ENCODE results near the gene P4HB.

P4HB gene

DNA sequence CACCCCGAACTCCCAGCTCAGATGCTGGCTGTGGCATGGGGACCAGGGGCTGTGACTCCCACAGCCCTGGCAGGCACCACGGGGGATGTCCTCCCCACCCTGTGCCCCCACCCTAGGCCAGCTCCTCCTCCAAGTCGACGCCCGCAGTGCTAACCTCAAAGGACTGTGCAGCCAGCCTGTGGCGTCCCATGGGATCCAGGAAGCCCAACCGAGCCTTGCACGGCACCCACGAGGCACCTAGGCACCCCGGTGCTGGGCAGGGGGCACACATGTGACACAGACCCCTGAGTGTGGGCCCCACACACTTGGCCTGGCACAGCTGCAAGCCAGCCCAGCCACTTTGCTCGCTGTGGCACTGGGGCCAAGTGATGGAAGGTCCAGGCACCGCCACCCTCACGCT lies 52.5 kb downstream of the P4HB start:
- TF ChIP-seq ZBTB7A (IDR thresholded peaks at IDR 0.05; ENCODE audit: low read depth): no peak
- TF ChIP-seq RAD21 (IDR thresholded peaks at IDR 0.05; ENCODE audit: low read depth): no peak
- TF ChIP-seq, protein P1, sequence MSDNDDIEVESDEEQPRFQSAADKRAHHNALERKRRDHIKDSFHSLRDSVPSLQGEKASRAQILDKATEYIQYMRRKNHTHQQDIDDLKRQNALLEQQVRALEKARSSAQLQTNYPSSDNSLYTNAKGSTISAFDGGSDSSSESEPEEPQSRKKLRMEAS (IDR thresholded peaks at IDR 0.05): no peak
- no peak for TF ChIP-seq CREB1 (IDR thresholded peaks at IDR 0.05; ENCODE audit: low read depth)
- TF ChIP-seq TAF1 (IDR thresholded peaks at IDR 0.05; ENCODE audit: low read depth): no peak
- TF ChIP-seq EP300 (IDR thresholded peaks at IDR 0.05; ENCODE audit: borderline replicate concordance): no peak
- TF ChIP-seq, protein P2, sequence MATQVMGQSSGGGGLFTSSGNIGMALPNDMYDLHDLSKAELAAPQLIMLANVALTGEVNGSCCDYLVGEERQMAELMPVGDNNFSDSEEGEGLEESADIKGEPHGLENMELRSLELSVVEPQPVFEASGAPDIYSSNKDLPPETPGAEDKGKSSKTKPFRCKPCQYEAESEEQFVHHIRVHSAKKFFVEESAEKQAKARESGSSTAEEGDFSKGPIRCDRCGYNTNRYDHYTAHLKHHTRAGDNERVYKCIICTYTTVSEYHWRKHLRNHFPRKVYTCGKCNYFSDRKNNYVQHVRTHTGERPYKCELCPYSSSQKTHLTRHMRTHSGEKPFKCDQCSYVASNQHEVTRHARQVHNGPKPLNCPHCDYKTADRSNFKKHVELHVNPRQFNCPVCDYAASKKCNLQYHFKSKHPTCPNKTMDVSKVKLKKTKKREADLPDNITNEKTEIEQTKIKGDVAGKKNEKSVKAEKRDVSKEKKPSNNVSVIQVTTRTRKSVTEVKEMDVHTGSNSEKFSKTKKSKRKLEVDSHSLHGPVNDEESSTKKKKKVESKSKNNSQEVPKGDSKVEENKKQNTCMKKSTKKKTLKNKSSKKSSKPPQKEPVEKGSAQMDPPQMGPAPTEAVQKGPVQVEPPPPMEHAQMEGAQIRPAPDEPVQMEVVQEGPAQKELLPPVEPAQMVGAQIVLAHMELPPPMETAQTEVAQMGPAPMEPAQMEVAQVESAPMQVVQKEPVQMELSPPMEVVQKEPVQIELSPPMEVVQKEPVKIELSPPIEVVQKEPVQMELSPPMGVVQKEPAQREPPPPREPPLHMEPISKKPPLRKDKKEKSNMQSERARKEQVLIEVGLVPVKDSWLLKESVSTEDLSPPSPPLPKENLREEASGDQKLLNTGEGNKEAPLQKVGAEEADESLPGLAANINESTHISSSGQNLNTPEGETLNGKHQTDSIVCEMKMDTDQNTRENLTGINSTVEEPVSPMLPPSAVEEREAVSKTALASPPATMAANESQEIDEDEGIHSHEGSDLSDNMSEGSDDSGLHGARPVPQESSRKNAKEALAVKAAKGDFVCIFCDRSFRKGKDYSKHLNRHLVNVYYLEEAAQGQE (IDR thresholded peaks at IDR 0.05; ENCODE audit: low read depth): no peak
- TF ChIP-seq, protein P3, sequence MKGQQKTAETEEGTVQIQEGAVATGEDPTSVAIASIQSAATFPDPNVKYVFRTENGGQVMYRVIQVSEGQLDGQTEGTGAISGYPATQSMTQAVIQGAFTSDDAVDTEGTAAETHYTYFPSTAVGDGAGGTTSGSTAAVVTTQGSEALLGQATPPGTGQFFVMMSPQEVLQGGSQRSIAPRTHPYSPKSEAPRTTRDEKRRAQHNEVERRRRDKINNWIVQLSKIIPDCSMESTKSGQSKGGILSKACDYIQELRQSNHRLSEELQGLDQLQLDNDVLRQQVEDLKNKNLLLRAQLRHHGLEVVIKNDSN (IDR thresholded peaks at IDR 0.05): no peak
- TF ChIP-seq NFIC (IDR thresholded peaks at IDR 0.05): no peak
- TF ChIP-seq FOXM1 (IDR thresholded peaks at IDR 0.05; ENCODE audit: borderline replicate concordance, low read depth): no peak
- TF ChIP-seq TEAD4 (IDR thresholded peaks at IDR 0.05): no peak
- no peak for TF ChIP-seq TCF12 (IDR thresholded peaks at IDR 0.05; ENCODE audit: low read depth)
- no peak for TF ChIP-seq EGR1 (IDR thresholded peaks at IDR 0.05)
- TF ChIP-seq YY1 (IDR thresholded peaks at IDR 0.05; ENCODE audit: low read depth): no peak
- no peak for TF ChIP-seq CEBPB (IDR thresholded peaks at IDR 0.05)

DNA sequence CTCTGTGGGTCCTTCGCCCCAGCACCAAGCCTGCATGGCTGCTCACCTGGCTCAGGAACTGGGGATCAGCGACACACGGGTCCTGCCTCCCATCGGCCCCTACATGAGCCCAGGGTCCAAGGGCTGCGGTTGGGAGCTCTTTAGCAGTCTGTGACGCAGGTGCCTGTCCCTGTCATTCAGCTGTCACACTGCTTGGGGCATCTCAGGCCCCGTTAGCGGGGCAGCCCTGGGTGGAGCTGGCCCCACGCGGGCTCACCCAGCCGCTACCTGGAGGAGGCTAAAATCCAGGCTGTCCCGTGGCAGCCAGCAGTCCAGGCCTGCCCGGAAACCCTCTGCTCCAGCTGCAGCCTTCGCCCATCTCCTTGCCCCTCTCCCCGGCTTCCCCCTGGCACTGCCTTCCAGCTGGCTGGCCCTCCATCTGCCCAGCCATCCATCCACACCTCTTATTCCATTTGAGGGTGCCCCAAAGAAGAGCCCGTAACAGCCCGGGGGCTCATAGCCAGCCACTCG lies 53.1 kb downstream of the P4HB start:
- TF ChIP-seq NFIC (IDR thresholded peaks at IDR 0.05) (no peak), TAF1 (IDR thresholded peaks at IDR 0.05; ENCODE audit: low read depth) (no peak)

DNA sequence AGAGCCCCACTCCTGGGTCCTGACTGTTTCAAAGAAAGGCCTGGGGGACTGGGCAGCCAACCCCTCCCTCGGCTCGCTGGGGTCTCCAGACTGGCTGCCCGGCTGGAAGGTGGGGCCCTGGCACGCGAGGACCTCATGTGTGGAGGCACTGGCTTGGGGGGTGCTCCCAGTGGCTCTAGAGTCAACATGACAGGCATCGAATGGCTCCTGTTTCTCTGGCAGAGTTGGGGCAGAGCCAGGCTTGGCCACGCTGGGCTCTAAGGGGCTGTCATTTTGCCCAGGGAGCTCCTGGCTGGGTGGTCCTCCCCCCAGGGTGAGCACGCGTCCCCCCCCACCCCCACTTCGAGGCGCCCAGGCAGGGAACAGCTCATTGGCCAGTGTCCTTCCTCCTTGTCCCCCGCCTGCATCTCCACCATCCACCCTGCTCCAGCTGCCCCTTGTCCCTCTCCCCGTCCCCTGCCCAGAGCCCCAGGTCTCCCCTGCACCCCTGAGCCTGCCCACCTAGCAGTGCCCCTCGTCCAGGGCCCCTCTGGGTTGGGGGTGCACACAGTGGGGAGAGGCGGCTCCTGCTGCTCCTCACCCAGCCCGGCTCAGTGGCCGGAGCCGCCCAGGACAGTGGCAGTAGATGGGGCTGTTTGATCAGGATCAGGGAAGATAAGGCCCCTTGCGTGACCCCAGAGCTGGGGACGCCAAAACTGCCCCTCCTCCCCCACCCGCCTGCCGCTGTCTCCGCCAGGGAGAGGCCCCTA lies 53.7 kb downstream of the P4HB start:
- no peak for TF ChIP-seq TEAD4 (IDR thresholded peaks at IDR 0.05)
- no peak for TF ChIP-seq RAD21 (IDR thresholded peaks at IDR 0.05; ENCODE audit: low read depth)
- no peak for TF ChIP-seq TAF1 (IDR thresholded peaks at IDR 0.05; ENCODE audit: low read depth)
- TF ChIP-seq, protein P3 (IDR thresholded peaks at IDR 0.05): no peak
- no peak for TF ChIP-seq TCF12 (IDR thresholded peaks at IDR 0.05; ENCODE audit: low read depth)
- TF ChIP-seq, protein P1 (IDR thresholded peaks at IDR 0.05): no peak
- TF ChIP-seq EGR1 (IDR thresholded peaks at IDR 0.05): no peak
- no peak for TF ChIP-seq CREB1 (IDR thresholded peaks at IDR 0.05; ENCODE audit: low read depth)
- TF ChIP-seq NFIC (IDR thresholded peaks at IDR 0.05): no peak
- TF ChIP-seq, protein P2 (IDR thresholded peaks at IDR 0.05; ENCODE audit: low read depth): no peak
- no peak for TF ChIP-seq YY1 (IDR thresholded peaks at IDR 0.05; ENCODE audit: low read depth)
- no peak for TF ChIP-seq FOXM1 (IDR thresholded peaks at IDR 0.05; ENCODE audit: borderline replicate concordance, low read depth)
- TF ChIP-seq CEBPB (IDR thresholded peaks at IDR 0.05): no peak
- TF ChIP-seq ZBTB7A (IDR thresholded peaks at IDR 0.05; ENCODE audit: low read depth): no peak
- no peak for TF ChIP-seq EP300 (IDR thresholded peaks at IDR 0.05; ENCODE audit: borderline replicate concordance)

DNA sequence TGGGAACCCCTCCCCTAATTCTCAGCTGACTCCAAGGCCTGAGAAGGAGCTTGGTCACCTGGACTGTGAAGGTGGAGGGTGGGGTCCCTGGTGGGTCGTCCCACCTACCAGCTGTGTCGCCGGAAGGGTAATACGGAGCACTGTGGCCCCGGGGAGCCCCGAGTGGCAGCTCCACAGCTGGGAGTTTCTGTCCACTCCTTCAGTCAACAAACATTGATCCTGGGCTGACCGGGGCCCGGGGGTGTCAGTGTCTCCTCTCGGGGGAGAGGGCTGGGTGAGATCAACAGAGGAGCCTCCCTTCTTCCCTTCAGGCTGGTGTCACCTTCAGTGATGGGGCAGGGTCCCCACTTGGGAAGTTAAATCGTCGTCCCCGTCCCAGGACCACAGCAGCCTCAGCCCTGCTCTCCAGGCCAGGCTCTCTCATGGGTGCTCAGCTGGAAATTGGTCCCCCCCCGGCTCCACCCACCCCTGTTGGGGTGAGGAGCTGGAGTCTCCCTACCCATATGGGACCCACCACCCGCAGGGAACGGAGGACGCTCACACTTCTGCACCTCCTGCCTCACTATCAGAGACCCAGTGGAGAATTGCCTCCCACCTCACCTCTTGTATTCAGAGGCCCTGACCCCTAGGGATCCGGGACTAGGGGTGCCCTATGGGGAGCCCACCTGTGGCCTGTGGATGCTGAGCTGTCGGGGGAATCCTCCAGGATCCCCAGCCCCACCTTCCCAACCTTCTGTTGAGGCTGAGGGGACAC lies 54.5 kb downstream of the P4HB start:
- TF ChIP-seq ZBTB7A (IDR thresholded peaks at IDR 0.05; ENCODE audit: low read depth): no peak
- TF ChIP-seq, protein P2 (IDR thresholded peaks at IDR 0.05; ENCODE audit: low read depth): no peak
- no peak for TF ChIP-seq TCF12 (IDR thresholded peaks at IDR 0.05; ENCODE audit: low read depth)
- TF ChIP-seq EGR1 (IDR thresholded peaks at IDR 0.05): no peak
- no peak for TF ChIP-seq CEBPB (IDR thresholded peaks at IDR 0.05)
- no peak for TF ChIP-seq NFIC (IDR thresholded peaks at IDR 0.05)
- no peak for TF ChIP-seq TAF1 (IDR thresholded peaks at IDR 0.05; ENCODE audit: low read depth)
- TF ChIP-seq CREB1 (IDR thresholded peaks at IDR 0.05; ENCODE audit: low read depth): no peak
- TF ChIP-seq, protein P1 (IDR thresholded peaks at IDR 0.05): no peak
- no peak for TF ChIP-seq EP300 (IDR thresholded peaks at IDR 0.05; ENCODE audit: borderline replicate concordance)
- no peak for TF ChIP-seq FOXM1 (IDR thresholded peaks at IDR 0.05; ENCODE audit: borderline replicate concordance, low read depth)
